Neural progenitor cell (in vitro differentiated cells): ENCODE measurements around the gene MYLK4. TPM values are rescaled to one million over a fixed set of nuclear protein-coding genes. Genes with fewer than 3 reads are reported as not detected.

ENCODE experiments used
- DNase-seq: peaks from one replicate; pipeline ENCODE4 v3.0.0-alpha.2; 2016; ENCODE audit warnings: low spot score
- H2AFZ ChIP-seq: fragments of 200-600 bp; sonication (generic); replicated peaks from 2 replicates; pipeline ENCODE4 v1.6.1; 2016; ENCODE audit warnings: antibody characterized with exemption
- H3F3A ChIP-seq: fragments of 200-600 bp; sonication (generic); 2 replicates; pipeline ENCODE4 v1.6.1; 2016; ENCODE audit warnings: antibody characterized with exemption, low read depth
- H3K27ac ChIP-seq: fragments of 200-600 bp; sonication (generic); 2 replicates; pipeline ENCODE4 v1.5.1; 2016; ENCODE audit warnings: mild to moderate bottlenecking
- H3K27me3 ChIP-seq: fragments of 200-600 bp; sonication (generic); 2 replicates; pipeline ENCODE4 v1.6.1; 2016; ENCODE audit warnings: mild to moderate bottlenecking, moderate library complexity
- H3K36me3 ChIP-seq: fragments of 200-600 bp; sonication (generic); 2 replicates; pipeline ENCODE4 v1.5.1; 2016
- H3K4me1 ChIP-seq: fragments of 200-600 bp; sonication (generic); 2 replicates; pipeline ENCODE4 v1.6.1; 2016; ENCODE audit warnings: mixed run types
- H3K4me2 ChIP-seq: fragments of 200-600 bp; sonication (generic); 2 replicates; pipeline ENCODE4 v1.6.1; 2016
- H3K4me3 ChIP-seq: fragments of 200-600 bp; sonication (generic); 2 replicates; pipeline ENCODE4 v1.5.1; 2016
- H3K79me2 ChIP-seq: fragments of 200-600 bp; sonication (generic); 2 replicates; pipeline ENCODE4 v1.6.1; 2016; ENCODE audit warnings: low read depth
- H3K9ac ChIP-seq: fragments of 200-600 bp; sonication (generic); 2 replicates; pipeline ENCODE4 v1.6.1; 2016
- H3K9me3 ChIP-seq: fragments of 200-600 bp; sonication (generic); 2 replicates; pipeline ENCODE4 v1.5.1; 2016; ENCODE audit warnings: low read depth
- H4K20me1 ChIP-seq: fragments of 200-600 bp; sonication (generic); 2 replicates; pipeline ENCODE4 v1.6.1; 2016; ENCODE audit warnings: low read depth
- H3K27ac Mint-ChIP-seq: 3 replicates; pipeline ENCODE4 v1.8.0; 2021; ENCODE audit warnings: mixed read lengths
- H3K27me3 Mint-ChIP-seq: 2 replicates; pipeline ENCODE4 v1.8.0; 2022; ENCODE audit warnings: low read depth, mild to moderate bottlenecking, inconsistent platforms, moderate library complexity, mixed read lengths; ENCODE audit not compliant: insufficient read depth
- H3K36me3 Mint-ChIP-seq: 3 replicates; pipeline ENCODE4 v1.8.0; 2021; ENCODE audit warnings: mixed read lengths
- H3K4me1 Mint-ChIP-seq: 3 replicates; pipeline ENCODE4 v1.8.0; 2021; ENCODE audit warnings: mixed read lengths
- H3K4me3 Mint-ChIP-seq: 3 replicates; pipeline ENCODE4 v1.8.0; 2021; ENCODE audit warnings: mild to moderate bottlenecking, moderate library complexity, mixed read lengths
- H3K9me3 Mint-ChIP-seq: 3 replicates; pipeline ENCODE4 v1.8.0; 2020; ENCODE audit warnings: mixed read lengths
- EZH2 ChIP-seq: fragments of 200-600 bp; sonication (generic); IDR thresholded peaks from 2 replicates; pipeline ENCODE4 v1.6.1; 2017; ENCODE audit warnings: antibody characterized with exemption, mild to moderate bottlenecking, moderate library complexity
- EZH2phosphoT487 ChIP-seq: fragments of 200-600 bp; sonication (generic); IDR thresholded peaks from 2 replicates; pipeline ENCODE4 v1.6.1; 2017; ENCODE audit warnings: antibody characterized with exemption
- total RNA-seq: library from RNA; depleted of rRNA; stranded (reverse); fragments of >200 nt; gene quantifications from 2 replicates; pipeline ENCODE4 v1.2.3, GENCODE V29; 2015; ENCODE audit warnings: low replicate concordance
- TF ChIP-seq, protein P1 (sequence below): fragments of 200-600 bp; sonication (generic); IDR thresholded peaks from 2 replicates; pipeline ENCODE4 v1.5.1; 2017; ENCODE audit warnings: antibody characterized with exemption, mild to moderate bottlenecking

MYLK4 gene
- total RNA-seq, 1 donor from 2014 or later: not detected

DNA sequence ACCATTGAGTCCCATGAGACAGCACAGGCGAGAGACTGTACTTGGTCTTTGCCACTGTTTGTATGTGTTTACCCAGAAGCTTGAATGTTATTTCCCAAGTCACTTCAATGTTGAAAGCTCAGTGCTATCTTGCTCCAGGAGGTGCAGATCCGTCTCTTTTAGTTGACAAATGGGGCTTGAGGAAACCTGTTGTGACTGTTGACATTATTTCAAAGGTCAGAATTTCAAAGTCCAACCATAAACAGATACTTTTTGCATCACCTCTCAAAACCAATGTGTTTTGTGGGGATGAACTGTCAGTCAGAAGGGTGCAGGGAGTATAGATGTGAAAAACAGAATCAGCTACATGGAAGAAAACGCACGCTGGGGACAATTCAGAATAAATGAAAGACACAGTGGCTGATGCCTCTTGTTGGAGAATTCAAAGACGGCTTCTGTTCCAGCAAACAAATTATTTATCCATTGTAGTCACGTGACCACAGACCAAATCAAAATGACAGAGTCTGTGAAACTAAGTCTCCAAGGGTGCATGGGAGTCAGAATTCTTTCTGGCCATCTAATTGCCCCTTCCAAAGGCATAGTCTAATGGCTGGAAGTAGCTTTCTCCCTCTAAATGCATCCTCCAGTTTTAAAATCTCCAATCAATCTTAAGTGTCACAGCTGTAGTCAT, 83.7 kb downstream of the MYLK4 start:
- Mint-ChIP-seq H3K27ac (no peak overlapping the region), H3K27me3 (peaks cover 7% of the 10 kb centered on the region), H3K9me3 (no peaks in the 10 kb centered on the region), H3K4me1 (peaks cover 11% of the 10 kb centered on the region), H3K4me3 (no peak overlapping the region), H3K36me3 (no peaks in the 10 kb centered on the region)
- Histone ChIP-seq H3K4me1 (no peaks in the 10 kb centered on the region), H3K4me2 (no peak overlapping the region), H3K79me2 (no peaks in the 10 kb centered on the region), H3K27ac (no peak overlapping the region), H3K4me3 (no peak overlapping the region), H4K20me1 (no peaks in the 10 kb centered on the region), H3K9ac (no peak overlapping the region), H2AFZ (no peak overlapping the region), H3K9me3 (no peaks in the 10 kb centered on the region), H3K36me3 (no peaks in the 10 kb centered on the region), H3F3A (no peaks in the 10 kb centered on the region), H3K27me3 (no peaks in the 10 kb centered on the region)
- TF ChIP-seq, protein P1, sequence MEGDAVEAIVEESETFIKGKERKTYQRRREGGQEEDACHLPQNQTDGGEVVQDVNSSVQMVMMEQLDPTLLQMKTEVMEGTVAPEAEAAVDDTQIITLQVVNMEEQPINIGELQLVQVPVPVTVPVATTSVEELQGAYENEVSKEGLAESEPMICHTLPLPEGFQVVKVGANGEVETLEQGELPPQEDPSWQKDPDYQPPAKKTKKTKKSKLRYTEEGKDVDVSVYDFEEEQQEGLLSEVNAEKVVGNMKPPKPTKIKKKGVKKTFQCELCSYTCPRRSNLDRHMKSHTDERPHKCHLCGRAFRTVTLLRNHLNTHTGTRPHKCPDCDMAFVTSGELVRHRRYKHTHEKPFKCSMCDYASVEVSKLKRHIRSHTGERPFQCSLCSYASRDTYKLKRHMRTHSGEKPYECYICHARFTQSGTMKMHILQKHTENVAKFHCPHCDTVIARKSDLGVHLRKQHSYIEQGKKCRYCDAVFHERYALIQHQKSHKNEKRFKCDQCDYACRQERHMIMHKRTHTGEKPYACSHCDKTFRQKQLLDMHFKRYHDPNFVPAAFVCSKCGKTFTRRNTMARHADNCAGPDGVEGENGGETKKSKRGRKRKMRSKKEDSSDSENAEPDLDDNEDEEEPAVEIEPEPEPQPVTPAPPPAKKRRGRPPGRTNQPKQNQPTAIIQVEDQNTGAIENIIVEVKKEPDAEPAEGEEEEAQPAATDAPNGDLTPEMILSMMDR: no peak
- TF ChIP-seq EZH2phosphoT487 (no peak), EZH2 (no peak)
- DNase-seq: no peak

DNA sequence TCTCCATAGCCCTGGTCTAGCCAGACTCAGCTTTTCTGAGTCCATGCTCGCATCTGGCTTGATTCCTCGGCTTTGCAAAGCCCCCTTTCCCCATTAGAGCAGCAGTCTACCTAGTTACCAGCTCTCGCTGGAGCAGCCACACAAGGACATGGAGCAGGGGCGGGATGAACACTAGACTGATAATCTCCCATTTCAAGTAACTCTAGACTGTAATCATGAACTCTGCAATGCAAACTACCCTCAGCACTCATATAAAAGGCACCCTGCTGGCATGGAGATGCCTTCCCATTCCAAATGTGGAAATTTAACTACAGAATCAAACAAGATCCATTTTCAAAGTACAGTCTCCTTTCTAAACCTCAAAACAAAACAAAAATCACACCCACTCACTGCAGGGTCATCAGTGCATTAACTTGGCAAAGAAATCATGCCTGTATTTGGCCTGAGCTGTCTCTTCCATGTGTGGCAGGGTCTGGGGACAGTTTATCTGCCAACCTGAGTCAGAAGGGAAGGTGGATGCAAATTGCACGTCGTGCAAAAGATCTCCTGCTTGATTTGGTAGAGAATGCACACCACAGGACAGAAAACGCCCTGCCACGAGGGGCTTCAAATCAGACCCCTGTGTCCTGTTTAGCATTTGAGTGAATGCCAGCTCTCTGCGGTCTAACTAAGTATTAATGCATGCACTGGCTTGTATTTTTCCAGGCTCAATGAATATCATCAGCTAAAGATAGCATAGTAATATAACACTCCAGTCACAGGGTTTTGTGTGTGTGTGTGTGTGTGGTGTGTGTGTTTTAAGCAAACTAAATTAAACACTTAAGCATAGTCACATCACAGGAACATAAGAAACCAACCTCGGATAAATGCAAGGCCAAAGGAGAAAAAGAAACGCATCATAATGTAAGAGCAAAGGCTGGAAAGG, 85.3 kb downstream of the MYLK4 start:
- Histone ChIP-seq H3K4me3 (no peak overlapping the region), H2AFZ (no peak overlapping the region), H3K9me3 (no peaks in the 10 kb centered on the region), H3K27me3 (no peaks in the 10 kb centered on the region), H3F3A (no peaks in the 10 kb centered on the region), H4K20me1 (no peaks in the 10 kb centered on the region), H3K4me2 (no peak overlapping the region), H3K27ac (no peak overlapping the region), H3K36me3 (no peaks in the 10 kb centered on the region), H3K79me2 (no peaks in the 10 kb centered on the region), H3K9ac (no peak overlapping the region), H3K4me1 (no peaks in the 10 kb centered on the region)
- TF ChIP-seq, protein P1: no peak
- TF ChIP-seq EZH2 (no peak), EZH2phosphoT487 (no peak)
- Mint-ChIP-seq H3K4me1 (peaks cover 11% of the 10 kb centered on the region), H3K36me3 (no peaks in the 10 kb centered on the region), H3K27ac (no peak overlapping the region), H3K9me3 (peaks cover 3% of the 10 kb centered on the region), H3K27me3 (peaks cover 7% of the 10 kb centered on the region), H3K4me3 (no peak overlapping the region)
- no peak for DNase-seq

DNA sequence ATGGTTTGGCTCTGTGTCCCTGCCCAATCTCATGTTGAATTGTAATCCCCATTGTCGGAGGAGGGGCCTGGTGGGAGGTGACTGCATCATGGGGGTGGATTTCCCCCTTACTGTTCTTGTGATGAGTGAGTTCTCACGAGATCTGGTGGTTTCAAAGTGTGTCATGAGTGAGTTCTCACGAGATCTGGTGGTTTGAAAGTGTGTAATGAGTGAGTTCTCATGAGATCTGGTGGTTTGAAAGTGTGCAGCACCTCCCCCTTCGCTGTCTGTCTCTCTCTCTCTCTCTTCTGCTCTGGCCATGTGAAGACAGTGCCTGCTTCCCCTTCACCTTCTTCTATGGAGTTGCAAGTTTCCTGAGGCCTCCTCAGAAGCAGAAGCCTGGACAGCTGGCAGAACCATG, 87.6 kb downstream of the MYLK4 start:
- Mint-ChIP-seq H3K4me3 (no peak overlapping the region), H3K9me3 (peaks cover 3% of the 10 kb centered on the region), H3K4me1 (peaks cover 11% of the 10 kb centered on the region), H3K27ac (no peak overlapping the region), H3K36me3 (no peaks in the 10 kb centered on the region), H3K27me3 (peaks cover 7% of the 10 kb centered on the region)
- Histone ChIP-seq H2AFZ (no peak overlapping the region), H3K9ac (no peak overlapping the region), H3K4me2 (no peak overlapping the region), H3K27ac (no peak overlapping the region), H3F3A (no peaks in the 10 kb centered on the region), H4K20me1 (no peaks in the 10 kb centered on the region), H3K4me1 (no peaks in the 10 kb centered on the region), H3K4me3 (no peak overlapping the region), H3K36me3 (no peaks in the 10 kb centered on the region), H3K27me3 (no peaks in the 10 kb centered on the region), H3K79me2 (no peaks in the 10 kb centered on the region), H3K9me3 (no peaks in the 10 kb centered on the region)
- no peak for TF ChIP-seq EZH2phosphoT487
- DNase-seq: no peak
